ENCODE measurements around the gene DUSP14. TPM values are rescaled to one million over a fixed set of nuclear protein-coding genes. Genes with fewer than 3 reads are reported as not detected.

The DUSP14 gene
- total RNA-seq, 2 donors from 2014 or later = 35.3 to 39.6 TPM

DNA sequence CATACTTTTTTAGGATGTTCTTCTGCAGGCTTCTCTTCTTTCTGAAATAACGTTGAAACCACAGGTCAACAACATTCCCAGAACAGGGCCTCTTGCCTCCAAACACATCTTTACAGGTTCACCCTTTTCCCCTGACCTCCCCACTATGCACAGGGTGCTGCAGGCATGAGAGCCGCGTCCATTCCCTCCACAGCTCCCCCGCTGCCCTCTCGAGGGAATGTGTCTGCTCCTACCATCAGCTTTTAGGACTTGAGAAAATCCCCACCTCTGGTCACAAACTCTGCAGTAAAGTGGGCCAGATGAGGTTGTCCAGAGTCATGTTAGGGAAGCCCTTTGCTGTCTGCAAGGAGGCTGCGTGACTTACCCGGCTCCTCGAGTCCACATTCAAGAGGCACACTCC lies 30.5 kb downstream of the DUSP14 start:
- TF ChIP-seq, protein P1, sequence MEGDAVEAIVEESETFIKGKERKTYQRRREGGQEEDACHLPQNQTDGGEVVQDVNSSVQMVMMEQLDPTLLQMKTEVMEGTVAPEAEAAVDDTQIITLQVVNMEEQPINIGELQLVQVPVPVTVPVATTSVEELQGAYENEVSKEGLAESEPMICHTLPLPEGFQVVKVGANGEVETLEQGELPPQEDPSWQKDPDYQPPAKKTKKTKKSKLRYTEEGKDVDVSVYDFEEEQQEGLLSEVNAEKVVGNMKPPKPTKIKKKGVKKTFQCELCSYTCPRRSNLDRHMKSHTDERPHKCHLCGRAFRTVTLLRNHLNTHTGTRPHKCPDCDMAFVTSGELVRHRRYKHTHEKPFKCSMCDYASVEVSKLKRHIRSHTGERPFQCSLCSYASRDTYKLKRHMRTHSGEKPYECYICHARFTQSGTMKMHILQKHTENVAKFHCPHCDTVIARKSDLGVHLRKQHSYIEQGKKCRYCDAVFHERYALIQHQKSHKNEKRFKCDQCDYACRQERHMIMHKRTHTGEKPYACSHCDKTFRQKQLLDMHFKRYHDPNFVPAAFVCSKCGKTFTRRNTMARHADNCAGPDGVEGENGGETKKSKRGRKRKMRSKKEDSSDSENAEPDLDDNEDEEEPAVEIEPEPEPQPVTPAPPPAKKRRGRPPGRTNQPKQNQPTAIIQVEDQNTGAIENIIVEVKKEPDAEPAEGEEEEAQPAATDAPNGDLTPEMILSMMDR (IDR thresholded peaks at IDR 0.05) = no peak
- Histone ChIP-seq H3K4me3 (no peak overlapping the region), H3K4me1 (peaks cover 0 to 6% of the 10 kb centered on the region in 2 donors), H3K9me3 (no peaks in the 10 kb centered on the region), H3K36me3 (peaks cover 30% of the 10 kb centered on the region), H3K27ac (no peak overlapping the region), H3K27me3 (no peaks in the 10 kb centered on the region)
- DNase-seq (ENCODE audit: low spot score) = no peak

DNA sequence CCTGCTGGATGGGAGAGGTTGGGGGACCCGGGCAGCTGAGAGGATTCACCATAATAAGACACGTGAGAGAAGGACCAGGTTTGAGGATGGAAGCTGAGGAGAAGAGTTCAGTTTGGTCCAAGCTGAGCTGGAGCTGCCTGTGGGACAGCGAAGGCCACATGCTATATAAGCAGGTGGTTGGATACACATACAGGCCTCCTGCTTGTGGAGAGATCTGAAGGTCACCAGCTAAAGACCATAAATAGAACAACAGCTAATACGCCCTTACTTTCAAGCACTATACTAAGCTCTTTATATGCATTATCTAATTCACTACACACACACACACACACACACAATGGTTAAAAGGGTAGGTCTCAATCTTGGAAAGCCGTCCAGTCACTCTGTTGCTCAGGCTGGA lies 32.1 kb downstream of the DUSP14 start:
- Histone ChIP-seq H3K4me1 (no peaks in the 10 kb centered on the region), H3K36me3 (peaks cover 30% of the 10 kb centered on the region), H3K9me3 (no peaks in the 10 kb centered on the region), H3K27ac (no peak overlapping the region), H3K27me3 (no peaks in the 10 kb centered on the region), H3K4me3 (no peak overlapping the region)
- DNase-seq (ENCODE audit: low spot score) = peak; percentile 5
- TF ChIP-seq, protein P1 (IDR thresholded peaks at IDR 0.05) = no peak

DNA sequence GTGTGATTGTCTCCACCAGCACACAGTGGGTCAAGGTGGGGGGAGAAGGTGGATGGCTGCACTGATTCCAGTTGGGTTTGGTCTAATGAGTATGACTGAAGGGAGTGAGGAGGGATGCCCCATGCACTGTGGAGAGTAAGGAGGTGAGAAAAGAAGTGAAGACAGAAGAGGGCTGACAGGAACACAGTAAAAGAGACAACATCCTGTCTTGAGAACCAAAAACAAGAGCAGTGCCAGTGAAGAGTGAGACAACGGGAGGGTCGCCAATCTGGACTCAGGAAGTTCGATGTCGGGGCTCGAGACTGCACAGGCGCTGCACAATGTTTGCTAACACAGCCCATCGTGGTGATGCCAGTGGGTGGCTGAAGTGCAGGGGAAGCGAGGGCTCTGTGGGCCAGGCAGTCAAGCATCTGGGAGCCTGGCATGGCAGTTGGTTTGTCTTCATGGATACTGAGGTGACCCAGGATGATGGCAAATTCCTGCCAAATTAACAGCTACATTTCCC lies 34.1 kb downstream of the DUSP14 start:
- peaks cover 30% of the 10 kb centered on the region for H3K36me3 ChIP-seq
- no peak overlapping the region for H3K4me3 ChIP-seq
- no peaks in the 10 kb centered on the region for H3K4me1 ChIP-seq
- TF ChIP-seq, protein P1 (IDR thresholded peaks at IDR 0.05) = no peak
- H3K9me3 ChIP-seq = no peaks in the 10 kb centered on the region
- DNase-seq (ENCODE audit: low spot score) = no peak
- no peak overlapping the region for H3K27ac ChIP-seq
- H3K27me3 ChIP-seq = no peaks in the 10 kb centered on the region

DNA sequence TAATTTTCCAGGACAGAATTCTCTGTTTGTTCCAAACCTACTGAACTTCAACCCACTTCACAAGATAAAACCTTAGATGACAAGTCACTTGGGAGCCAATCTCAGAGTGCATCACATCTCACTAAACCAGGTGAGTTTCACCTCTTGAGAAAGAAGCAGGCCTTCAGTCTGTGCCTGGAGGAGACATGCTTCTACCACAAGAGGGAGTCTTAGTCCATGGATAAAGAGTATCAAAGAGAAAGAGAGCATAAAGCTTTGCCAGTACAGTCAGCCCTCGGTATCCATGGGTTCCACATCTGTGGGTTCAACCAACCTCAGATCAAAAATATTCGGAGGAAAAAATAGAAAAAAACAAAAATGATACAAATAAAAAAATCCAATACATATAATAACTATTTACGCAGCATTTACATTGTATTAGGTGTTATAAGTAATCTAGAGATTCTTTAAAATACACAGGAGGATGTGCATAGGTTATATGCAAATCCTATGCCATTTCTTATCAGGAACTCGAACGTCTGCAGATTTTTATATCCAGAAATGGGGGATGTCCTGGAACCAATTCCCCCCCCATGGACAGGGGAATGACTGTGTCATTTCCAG lies 37.7 kb downstream of the DUSP14 start:
- Histone ChIP-seq H3K4me3 (no peak overlapping the region), H3K4me1 (no peaks in the 10 kb centered on the region), H3K9me3 (no peaks in the 10 kb centered on the region), H3K36me3 (peaks cover 29% of the 10 kb centered on the region), H3K27me3 (no peaks in the 10 kb centered on the region), H3K27ac (no peak overlapping the region)
- TF ChIP-seq, protein P1 (IDR thresholded peaks at IDR 0.05) = peak in 1 of 2 donors; percentile 63
- no peak for DNase-seq (ENCODE audit: low spot score)

DNA sequence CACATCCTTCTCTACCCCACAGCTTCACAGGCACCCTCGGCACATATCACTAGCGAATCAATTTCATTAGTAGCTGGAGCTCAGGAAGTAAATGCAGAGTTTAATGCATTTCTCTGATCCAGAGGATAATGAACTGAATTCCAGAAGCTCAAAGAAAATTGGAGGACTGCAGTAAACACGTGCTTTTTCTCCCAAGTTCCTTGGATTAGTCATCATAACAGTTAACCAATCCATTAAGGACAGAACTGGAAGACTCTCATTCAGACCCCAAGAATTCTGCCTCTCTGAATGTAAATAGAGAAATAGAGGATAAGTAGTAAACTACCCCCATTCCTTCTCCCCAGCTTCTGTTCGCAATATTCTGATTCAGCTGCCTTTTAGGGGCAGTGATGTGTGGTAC lies 40.7 kb downstream of the DUSP14 start:
- DNase-seq (ENCODE audit: low spot score) = no peak
- Histone ChIP-seq H3K9me3 (no peaks in the 10 kb centered on the region), H3K4me3 (no peak overlapping the region), H3K4me1 (no peaks in the 10 kb centered on the region), H3K27me3 (no peaks in the 10 kb centered on the region), H3K36me3 (peaks cover 35% of the 10 kb centered on the region), H3K27ac (no peak overlapping the region)
- TF ChIP-seq, protein P1 (IDR thresholded peaks at IDR 0.05) = no peak

DNA sequence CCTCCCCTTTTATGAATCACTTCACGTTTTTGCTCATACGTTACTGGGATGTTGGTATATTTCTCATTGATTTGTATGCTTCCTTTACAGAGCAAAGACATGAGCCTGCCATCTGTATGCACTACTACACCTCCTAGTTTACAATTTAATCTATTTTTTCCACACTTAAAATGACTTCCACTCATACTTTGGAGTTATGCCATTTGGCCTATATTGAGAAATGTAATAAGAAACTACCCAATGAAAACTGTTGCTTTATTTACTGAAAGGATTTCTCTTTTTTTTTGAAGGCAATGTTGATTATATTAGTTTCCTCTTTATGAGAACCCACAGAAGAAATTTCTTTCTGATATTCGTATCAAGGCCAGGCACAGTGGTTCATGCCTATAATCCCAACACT lies 43.1 kb downstream of the DUSP14 start:
- Histone ChIP-seq H3K36me3 (peaks cover 56% of the 10 kb centered on the region), H3K27ac (no peak overlapping the region), H3K4me3 (no peak overlapping the region), H3K27me3 (no peaks in the 10 kb centered on the region), H3K4me1 (no peaks in the 10 kb centered on the region), H3K9me3 (no peaks in the 10 kb centered on the region)
- no peak for DNase-seq (ENCODE audit: low spot score)
- TF ChIP-seq, protein P1 (IDR thresholded peaks at IDR 0.05) = no peak

Data from right atrium auricular region (tissue), 2 donors.